NCI-H1048 (cell line): Measurements from ENCODE around the gene CD151.

ENCODE experiments used
- DNase-seq: peaks from one replicate; lab custom pipeline; 2025; lab: John Stamatoyannopoulos, UW

The CD151 gene

DNA sequence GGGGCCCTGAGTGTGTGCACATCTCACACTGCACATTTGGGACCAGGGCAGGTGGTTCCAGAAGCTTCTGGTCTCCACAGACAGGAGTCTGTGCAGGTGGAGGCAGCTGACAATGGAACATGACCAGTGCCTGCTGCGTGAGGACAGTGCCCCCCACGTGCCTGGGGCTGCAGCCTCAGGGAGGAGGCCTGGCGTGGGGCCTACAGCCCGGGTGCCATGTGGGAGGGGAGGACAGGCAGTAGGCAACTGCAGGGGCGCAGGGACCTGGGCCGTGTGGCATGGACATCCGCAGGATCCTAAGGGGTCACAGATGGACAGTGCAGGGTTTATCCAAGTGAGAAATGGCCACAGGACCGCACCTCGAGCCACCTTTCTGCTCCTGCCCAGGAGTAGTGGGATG lies 38.7 kb downstream of the CD151 start:
- DNase-seq = no peak

DNA sequence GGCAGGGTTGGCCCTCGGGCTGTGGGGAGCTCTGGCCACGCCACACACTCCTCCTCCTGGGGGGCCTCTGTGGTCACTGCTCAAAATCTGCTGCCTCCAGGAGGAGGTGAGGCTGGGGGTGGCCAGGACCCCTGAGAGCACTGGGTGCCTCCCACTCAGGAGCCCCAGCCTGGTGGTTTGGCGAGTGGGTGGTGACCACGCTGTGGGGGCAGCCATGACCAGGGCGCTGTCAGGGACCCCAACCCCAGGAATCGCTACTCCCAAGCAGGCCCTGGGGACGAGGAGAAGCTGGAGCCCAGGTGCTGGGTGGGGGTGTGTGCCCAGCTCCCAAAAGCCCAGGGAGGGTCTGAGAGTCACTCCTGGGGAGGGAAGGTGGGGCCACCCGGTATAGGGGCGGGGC lies 40.0 kb downstream of the CD151 start:
- DNase-seq = no peak

DNA sequence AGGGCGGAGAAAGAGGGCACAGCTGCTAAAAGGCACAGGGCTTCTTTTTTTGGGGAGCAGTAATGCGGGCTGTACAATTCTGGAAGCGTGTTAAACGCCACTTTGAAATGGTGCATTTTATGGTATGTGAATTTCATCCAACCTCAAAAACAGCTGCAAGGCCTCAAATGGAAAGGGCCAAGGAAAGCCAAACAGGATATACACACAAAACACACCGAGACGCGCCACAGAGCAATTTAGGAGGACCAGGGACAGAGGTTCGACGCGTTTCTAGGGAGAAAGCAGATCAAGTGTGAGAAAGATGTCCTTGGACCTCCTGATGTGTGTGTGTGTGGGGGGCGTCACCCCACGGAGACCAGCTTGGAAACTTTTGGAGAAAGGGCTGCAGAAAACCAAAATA lies 41.0 kb downstream of the CD151 start:
- no peak for DNase-seq

DNA sequence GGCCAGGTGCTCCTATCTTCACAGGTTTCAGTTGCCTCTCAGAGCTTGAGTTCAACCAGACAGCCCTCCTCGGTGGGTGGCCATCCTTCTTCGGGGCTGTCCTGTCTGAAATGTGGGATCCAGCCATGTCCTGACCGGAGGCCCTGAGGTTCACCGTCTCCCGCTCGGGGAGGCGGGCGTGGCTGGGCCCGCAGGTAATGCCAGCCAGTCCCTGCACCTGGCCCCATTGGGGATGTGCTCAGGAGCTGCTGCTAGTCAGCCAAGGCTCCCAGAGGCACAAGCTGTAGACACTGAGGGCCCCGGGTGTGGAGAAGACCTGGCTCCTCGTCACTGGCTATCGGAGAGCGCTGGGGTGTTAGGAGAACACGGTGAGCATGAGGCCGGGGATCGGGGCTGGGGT lies 42.5 kb downstream of the CD151 start:
- no peak for DNase-seq

GRCh38 chr11:875769-876301 lies 43.1 kb downstream of the CD151 start:
- DNase-seq = no peak

DNA sequence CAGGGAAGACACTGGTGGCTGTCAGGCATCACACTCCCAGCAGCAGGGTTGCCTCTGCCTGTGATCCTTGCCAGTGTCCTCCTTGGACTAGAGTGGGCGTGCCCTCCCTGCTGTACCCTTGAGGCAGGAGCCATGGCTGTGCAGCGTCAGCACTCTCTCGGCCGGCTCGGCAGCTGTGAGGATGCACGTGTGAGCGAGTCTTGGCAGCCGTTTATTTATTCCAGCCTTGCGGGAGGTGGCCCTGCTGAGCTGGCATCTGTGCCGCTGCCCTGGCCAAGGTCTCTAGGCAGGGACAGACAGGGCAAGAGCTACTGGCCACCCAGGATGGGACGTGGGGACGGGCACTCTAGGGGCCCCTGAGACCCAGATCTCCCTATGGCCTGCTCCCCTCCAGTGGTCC lies 43.8 kb downstream of the CD151 start:
- DNase-seq = no peak

- no peak for DNase-seq
These were observed 44.8 kb downstream of the CD151 start for GRCh38 chr11:877565-877964.

DNA sequence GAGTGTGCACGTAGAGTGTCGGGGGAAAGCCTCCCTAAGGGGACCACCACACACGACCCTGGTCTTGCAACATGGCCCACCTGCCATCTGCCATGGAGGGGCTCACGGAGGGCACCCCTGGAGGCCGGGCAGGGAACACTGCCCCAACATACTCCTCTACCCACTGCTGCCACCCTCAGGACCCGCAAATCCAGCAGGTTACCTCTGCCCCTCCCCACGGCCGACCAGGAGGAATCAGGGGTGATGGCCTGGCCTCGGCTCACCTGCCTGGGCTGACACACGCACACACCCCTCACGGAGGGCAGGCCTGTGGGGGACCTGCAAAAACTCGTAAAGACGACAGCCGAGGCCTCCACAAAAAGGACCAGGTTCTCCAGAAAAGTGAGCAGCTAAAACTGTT lies 47.7 kb downstream of the CD151 start:
- DNase-seq = no peak

DNA sequence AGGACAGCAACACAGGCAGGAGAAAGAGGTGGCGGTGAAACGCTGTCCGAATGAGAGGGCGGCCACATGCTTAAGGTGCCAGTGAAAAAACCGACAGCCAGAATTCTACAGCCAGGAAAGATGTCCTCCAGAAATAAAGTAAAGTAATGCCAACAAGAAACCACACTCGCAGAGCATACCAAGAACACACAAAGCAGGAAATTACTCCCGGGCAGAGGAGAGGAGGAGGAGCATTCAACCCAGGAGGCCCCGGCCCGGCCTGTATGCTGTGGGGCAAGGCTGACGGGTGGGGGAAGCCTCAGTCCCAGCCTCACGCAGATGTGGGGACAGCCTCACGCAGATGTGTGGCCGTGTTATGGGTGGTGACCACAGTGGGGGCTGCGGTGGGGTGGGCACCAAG lies 49.8 kb downstream of the CD151 start:
- no peak for DNase-seq

- no peak for DNase-seq
These were observed 50.8 kb downstream of the CD151 start for GRCh38 chr11:883527-883926.

DNA sequence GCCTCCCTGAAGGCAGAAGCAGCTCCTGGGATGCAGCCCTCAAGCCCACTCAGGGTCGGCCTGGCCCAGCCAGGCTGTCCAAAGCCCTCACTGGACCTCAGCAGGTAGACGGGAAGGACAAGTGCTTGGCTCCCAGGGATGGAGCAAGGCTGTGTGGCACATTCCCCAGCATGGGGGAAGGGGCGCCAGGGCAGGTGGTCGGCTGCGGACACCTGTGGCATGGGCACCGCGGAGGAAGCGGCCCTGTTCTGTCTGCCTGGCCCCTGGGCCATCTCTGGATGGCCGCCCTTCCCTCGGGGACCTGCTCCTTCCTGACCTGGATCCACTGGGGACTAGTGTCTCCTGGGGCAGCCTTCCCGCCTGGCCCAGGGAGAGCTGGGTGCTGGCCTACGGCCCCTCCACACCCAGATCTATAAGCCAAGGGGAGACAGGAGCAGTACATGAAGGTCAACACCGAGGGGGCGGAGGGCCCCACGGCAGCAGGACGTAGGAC lies 51.9 kb downstream of the CD151 start:
- no peak for DNase-seq

GRCh38 chr11:886568-886967 lies 53.8 kb downstream of the CD151 start:
- no peak for DNase-seq

DNA sequence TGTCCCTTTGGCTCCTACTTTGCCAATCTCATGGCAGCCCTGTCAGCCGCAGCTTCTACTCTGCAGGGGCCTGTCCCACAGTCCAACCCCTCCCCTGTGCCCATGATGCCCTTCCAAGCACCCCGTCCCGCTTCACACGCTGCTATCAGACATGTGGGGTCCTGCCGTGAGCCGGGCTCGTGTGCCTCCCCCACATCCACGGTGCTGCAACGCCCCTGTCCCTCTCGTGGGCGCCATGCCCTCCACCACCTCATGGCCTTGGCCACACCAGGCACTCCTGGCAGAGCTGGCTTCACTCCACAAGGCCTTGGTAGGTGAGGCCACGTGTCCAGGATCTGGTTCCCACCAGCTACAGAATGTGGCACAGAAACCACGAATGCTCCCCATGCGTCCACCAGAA lies 54.8 kb downstream of the CD151 start:
- no peak for DNase-seq
